Measurements from ENCODE around the gene ZFP69.

DNA sequence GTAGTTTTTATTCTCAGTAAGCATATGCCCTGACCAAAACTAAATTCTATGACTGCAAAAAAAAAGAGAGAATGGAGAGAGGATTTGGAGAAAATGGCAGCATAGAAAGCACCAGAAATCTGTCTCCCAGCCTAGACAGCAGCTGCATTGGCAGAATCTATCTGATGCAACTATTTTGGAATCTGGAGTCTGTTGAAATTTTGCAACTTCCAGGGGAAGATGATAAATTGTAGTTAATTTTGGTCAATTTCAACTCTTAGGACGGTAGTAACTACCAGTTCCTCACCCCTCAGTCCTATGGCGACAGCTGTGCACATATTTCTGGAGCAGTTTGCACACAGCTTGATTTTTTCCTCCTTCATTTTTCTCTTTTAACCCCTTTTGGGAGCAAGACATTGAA, 42.4 kb downstream of the ZFP69 start:
- TF ChIP-seq, protein P1, sequence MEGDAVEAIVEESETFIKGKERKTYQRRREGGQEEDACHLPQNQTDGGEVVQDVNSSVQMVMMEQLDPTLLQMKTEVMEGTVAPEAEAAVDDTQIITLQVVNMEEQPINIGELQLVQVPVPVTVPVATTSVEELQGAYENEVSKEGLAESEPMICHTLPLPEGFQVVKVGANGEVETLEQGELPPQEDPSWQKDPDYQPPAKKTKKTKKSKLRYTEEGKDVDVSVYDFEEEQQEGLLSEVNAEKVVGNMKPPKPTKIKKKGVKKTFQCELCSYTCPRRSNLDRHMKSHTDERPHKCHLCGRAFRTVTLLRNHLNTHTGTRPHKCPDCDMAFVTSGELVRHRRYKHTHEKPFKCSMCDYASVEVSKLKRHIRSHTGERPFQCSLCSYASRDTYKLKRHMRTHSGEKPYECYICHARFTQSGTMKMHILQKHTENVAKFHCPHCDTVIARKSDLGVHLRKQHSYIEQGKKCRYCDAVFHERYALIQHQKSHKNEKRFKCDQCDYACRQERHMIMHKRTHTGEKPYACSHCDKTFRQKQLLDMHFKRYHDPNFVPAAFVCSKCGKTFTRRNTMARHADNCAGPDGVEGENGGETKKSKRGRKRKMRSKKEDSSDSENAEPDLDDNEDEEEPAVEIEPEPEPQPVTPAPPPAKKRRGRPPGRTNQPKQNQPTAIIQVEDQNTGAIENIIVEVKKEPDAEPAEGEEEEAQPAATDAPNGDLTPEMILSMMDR (IDR thresholded peaks at IDR 0.05 in 4 of 5, conservative IDR thresholded peaks at IDR 0.05 in 1 of 5): no peak
- TF ChIP-seq POLR2A (IDR thresholded peaks at IDR 0.05): no peak

Measured in gastrocnemius medialis (tissue), 4 donors.